Neural progenitor cell (in vitro differentiated cells): ENCODE data around the gene CCL20. TPM values are rescaled to one million over a fixed set of nuclear protein-coding genes. Genes with fewer than 3 reads are reported as not detected.

Experiments used
- DNase-seq: peaks from one replicate; pipeline ENCODE4 v3.0.0-alpha.2; 2016; ENCODE audit warnings: low spot score
- H2AFZ ChIP-seq: fragments of 200-600 bp; sonication (generic); replicated peaks from 2 replicates; pipeline ENCODE4 v1.6.1; 2016; ENCODE audit warnings: antibody characterized with exemption
- H3F3A ChIP-seq: fragments of 200-600 bp; sonication (generic); 2 replicates; pipeline ENCODE4 v1.6.1; 2016; ENCODE audit warnings: antibody characterized with exemption, low read depth
- H3K27ac ChIP-seq: fragments of 200-600 bp; sonication (generic); 2 replicates; pipeline ENCODE4 v1.5.1; 2016; ENCODE audit warnings: mild to moderate bottlenecking
- H3K27me3 ChIP-seq: fragments of 200-600 bp; sonication (generic); 2 replicates; pipeline ENCODE4 v1.6.1; 2016; ENCODE audit warnings: mild to moderate bottlenecking, moderate library complexity
- H3K36me3 ChIP-seq: fragments of 200-600 bp; sonication (generic); 2 replicates; pipeline ENCODE4 v1.5.1; 2016
- H3K4me1 ChIP-seq: fragments of 200-600 bp; sonication (generic); 2 replicates; pipeline ENCODE4 v1.6.1; 2016; ENCODE audit warnings: mixed run types
- H3K4me2 ChIP-seq: fragments of 200-600 bp; sonication (generic); 2 replicates; pipeline ENCODE4 v1.6.1; 2016
- H3K4me3 ChIP-seq: fragments of 200-600 bp; sonication (generic); 2 replicates; pipeline ENCODE4 v1.5.1; 2016
- H3K79me2 ChIP-seq: fragments of 200-600 bp; sonication (generic); 2 replicates; pipeline ENCODE4 v1.6.1; 2016; ENCODE audit warnings: low read depth
- H3K9ac ChIP-seq: fragments of 200-600 bp; sonication (generic); 2 replicates; pipeline ENCODE4 v1.6.1; 2016
- H3K9me3 ChIP-seq: fragments of 200-600 bp; sonication (generic); 2 replicates; pipeline ENCODE4 v1.5.1; 2016; ENCODE audit warnings: low read depth
- H4K20me1 ChIP-seq: fragments of 200-600 bp; sonication (generic); 2 replicates; pipeline ENCODE4 v1.6.1; 2016; ENCODE audit warnings: low read depth
- H3K27ac Mint-ChIP-seq: 3 replicates; pipeline ENCODE4 v1.8.0; 2021; ENCODE audit warnings: mixed read lengths
- H3K27me3 Mint-ChIP-seq: 2 replicates; pipeline ENCODE4 v1.8.0; 2022; ENCODE audit warnings: low read depth, mild to moderate bottlenecking, inconsistent platforms, moderate library complexity, mixed read lengths; ENCODE audit not compliant: insufficient read depth
- H3K36me3 Mint-ChIP-seq: 3 replicates; pipeline ENCODE4 v1.8.0; 2021; ENCODE audit warnings: mixed read lengths
- H3K4me1 Mint-ChIP-seq: 3 replicates; pipeline ENCODE4 v1.8.0; 2021; ENCODE audit warnings: mixed read lengths
- H3K4me3 Mint-ChIP-seq: 3 replicates; pipeline ENCODE4 v1.8.0; 2021; ENCODE audit warnings: mild to moderate bottlenecking, moderate library complexity, mixed read lengths
- H3K9me3 Mint-ChIP-seq: 3 replicates; pipeline ENCODE4 v1.8.0; 2020; ENCODE audit warnings: mixed read lengths
- CTCF ChIP-seq: fragments of 200-600 bp; sonication (generic); IDR thresholded peaks from 2 replicates; pipeline ENCODE4 v1.5.1; 2017; ENCODE audit warnings: antibody characterized with exemption, mild to moderate bottlenecking
- EZH2 ChIP-seq: fragments of 200-600 bp; sonication (generic); IDR thresholded peaks from 2 replicates; pipeline ENCODE4 v1.6.1; 2017; ENCODE audit warnings: antibody characterized with exemption, mild to moderate bottlenecking, moderate library complexity
- EZH2phosphoT487 ChIP-seq: fragments of 200-600 bp; sonication (generic); IDR thresholded peaks from 2 replicates; pipeline ENCODE4 v1.6.1; 2017; ENCODE audit warnings: antibody characterized with exemption
- total RNA-seq: library from RNA; depleted of rRNA; stranded (reverse); fragments of >200 nt; gene quantifications from 2 replicates; pipeline ENCODE4 v1.2.3, GENCODE V29; 2015; ENCODE audit warnings: low replicate concordance

The CCL20 gene
- total RNA-seq, result not detected in 2 replicates

- Histone ChIP-seq H3K36me3 (no peaks in the 10 kb centered on the region), H3K27ac (no peak within 1 kb of the TSS), H3K9ac (no peak within 1 kb of the TSS), H3K27me3 (no peaks in the 10 kb centered on the region), H3F3A (no peaks in the 10 kb centered on the region), H4K20me1 (no peaks in the 10 kb centered on the region), H3K9me3 (no peaks in the 10 kb centered on the region), H3K4me3 (no peak within 1 kb of the TSS), H3K79me2 (no peaks in the 10 kb centered on the region), H2AFZ (no peak within 1 kb of the TSS), H3K4me1 (peaks cover 9% of the 10 kb centered on the region), H3K4me2 (no peak within 1 kb of the TSS)
- Mint-ChIP-seq H3K36me3 (no peaks in the 10 kb centered on the region), H3K27ac (no peak within 1 kb of the TSS), H3K4me1 (peaks cover 9% of the 10 kb centered on the region), H3K27me3 (no peaks in the 10 kb centered on the region), H3K4me3 (no peak within 1 kb of the TSS), H3K9me3 (no peaks in the 10 kb centered on the region)
- TF ChIP-seq EZH2phosphoT487, result no peak
- no peak for TF ChIP-seq CTCF
- no peak for TF ChIP-seq EZH2
- no peak for DNase-seq
Observed at GRCh38 chr2:227813562-227814353, at the start of gene CCL20. TSS of gene CCL20 (plus strand) at chr2:227813842. CDS start at chr2:227813912, 70 bp downstream.

- peaks cover 2% of the 10 kb centered on the region for H3K27me3 Mint-ChIP-seq
- H3K9me3 Mint-ChIP-seq, result no peaks in the 10 kb centered on the region
- H3K9ac ChIP-seq, result no peak overlapping the region
- H3K4me3 ChIP-seq, result no peak overlapping the region
- no peak for DNase-seq
- H3K27ac ChIP-seq, result no peak overlapping the region
- H3K4me2 ChIP-seq, result no peak overlapping the region
- H3K4me1 Mint-ChIP-seq, result peaks cover 2% of the 10 kb centered on the region
- H3K36me3 Mint-ChIP-seq, result no peaks in the 10 kb centered on the region
- H2AFZ ChIP-seq, result no peak overlapping the region
- TF ChIP-seq EZH2, result no peak
- no peak overlapping the region for H3K27ac Mint-ChIP-seq
- no peak overlapping the region for H3K4me3 Mint-ChIP-seq
- H3K4me1 ChIP-seq, result no peaks in the 10 kb centered on the region
- H3K79me2 ChIP-seq, result no peaks in the 10 kb centered on the region
- no peaks in the 10 kb centered on the region for H3K36me3 ChIP-seq
- no peaks in the 10 kb centered on the region for H4K20me1 ChIP-seq
- H3K27me3 ChIP-seq, result no peaks in the 10 kb centered on the region
- no peaks in the 10 kb centered on the region for H3F3A ChIP-seq
- H3K9me3 ChIP-seq, result no peaks in the 10 kb centered on the region
Observed at GRCh38 chr2:227765788-227766372, 47.8 kb upstream of the CCL20 start.

GRCh38 chr2:227766373-227766883 lies 47.2 kb upstream of the CCL20 start:
- Mint-ChIP-seq H3K9me3 (no peaks in the 10 kb centered on the region), H3K4me1 (peaks cover 2% of the 10 kb centered on the region), H3K27ac (no peak overlapping the region), H3K36me3 (no peaks in the 10 kb centered on the region), H3K4me3 (no peak overlapping the region), H3K27me3 (peaks cover 2% of the 10 kb centered on the region)
- TF ChIP-seq CTCF, result peak; percentile 91
- TF ChIP-seq EZH2, result no peak
- no peak for TF ChIP-seq EZH2phosphoT487
- H3F3A ChIP-seq, result no peaks in the 10 kb centered on the region
- no peaks in the 10 kb centered on the region for H3K27me3 ChIP-seq
- H3K4me2 ChIP-seq, result no peak overlapping the region
- H3K36me3 ChIP-seq, result no peaks in the 10 kb centered on the region
- no peak overlapping the region for H3K27ac ChIP-seq
- no peaks in the 10 kb centered on the region for H3K79me2 ChIP-seq
- no peak overlapping the region for H2AFZ ChIP-seq
- no peak overlapping the region for H3K9ac ChIP-seq
- H3K9me3 ChIP-seq, result no peaks in the 10 kb centered on the region
- H4K20me1 ChIP-seq, result no peaks in the 10 kb centered on the region
- no peaks in the 10 kb centered on the region for H3K4me1 ChIP-seq
- H3K4me3 ChIP-seq, result no peak overlapping the region
- peak; percentile 90 for DNase-seq

- no peaks in the 10 kb centered on the region for H3K4me1 ChIP-seq
- H3K4me3 ChIP-seq, result no peak overlapping the region
- H3K4me1 Mint-ChIP-seq, result peaks cover 4% of the 10 kb centered on the region
- no peak overlapping the region for H3K4me2 ChIP-seq
- H3K27ac Mint-ChIP-seq, result no peak overlapping the region
- no peak overlapping the region for H3K9ac ChIP-seq
- no peaks in the 10 kb centered on the region for H3K9me3 Mint-ChIP-seq
- no peaks in the 10 kb centered on the region for H4K20me1 ChIP-seq
- no peak overlapping the region for H3K4me3 Mint-ChIP-seq
- no peak overlapping the region for H3K27ac ChIP-seq
- H3F3A ChIP-seq, result no peaks in the 10 kb centered on the region
- H3K79me2 ChIP-seq, result no peaks in the 10 kb centered on the region
- H3K36me3 Mint-ChIP-seq, result no peaks in the 10 kb centered on the region
- H3K27me3 Mint-ChIP-seq, result peaks cover 5% of the 10 kb centered on the region
- DNase-seq, result no peak
- H3K9me3 ChIP-seq, result no peaks in the 10 kb centered on the region
- TF ChIP-seq CTCF, result no peak
- TF ChIP-seq EZH2, result no peak
- TF ChIP-seq EZH2phosphoT487, result no peak
- no peaks in the 10 kb centered on the region for H3K27me3 ChIP-seq
- H2AFZ ChIP-seq, result no peak overlapping the region
- no peaks in the 10 kb centered on the region for H3K36me3 ChIP-seq
Observed at GRCh38 chr2:227767830-227768229, 45.8 kb upstream of the CCL20 start.
